Gastrocnemius medialis (tissue), 4 donors: ENCODE data around the gene HERC4. TPM values are rescaled to one million over a fixed set of nuclear protein-coding genes. Genes with fewer than 3 reads are reported as not detected.
"Not testable (repeated sequence)": the region's sequence is repeated elsewhere in the genome, so short reads cannot be mapped to it uniquely, and the experiment has no call there.

Experiments
- ATAC-seq, 2 donors: fragments of 150-250 bp; one replicate each; pipeline ENCODE4 v1.9.1; 2016
- DNase-seq, 2 donors: peaks; one replicate each; pipeline ENCODE4 v3.0.0-alpha.2; 2019
- H3K27ac ChIP-seq, 4 donors: fragments of 200-600 bp; sonication (generic); 1 replicate in 1 of 4; 2 replicates in 3 of 4; pipeline ENCODE4 v1.5.1; 2016 to 2018; ENCODE audit warnings: mild to moderate bottlenecking in 2 of 4, moderate library complexity in 1 of 4
- H3K27me3 ChIP-seq, 3 donors: fragments of 200-600 bp; sonication (generic) in 2 of 3; 1 replicate in 1 of 3; 2 replicates in 2 of 3; pipeline versions ENCODE4 v1.5.1 to v1.6.0; 2016 to 2019; ENCODE audit warnings: mild to moderate bottlenecking in 1 of 3, moderate library complexity in 1 of 3
- H3K36me3 ChIP-seq, 2 donors: fragments of 200-600 bp; sonication (generic) in 1 of 2; one replicate each; pipeline ENCODE4 v1.5.1; 2017 to 2018
- H3K4me1 ChIP-seq, 2 donors: fragments of 200-600 bp; sonication (generic) in 1 of 2; one replicate each; pipeline ENCODE4 v1.5.1; 2016 to 2017; ENCODE audit warnings: mild to moderate bottlenecking in 2 of 2
- H3K4me3 ChIP-seq, 4 donors: fragments of 200-600 bp; sonication (generic) in 3 of 4; 1 replicate in 1 of 4; 2 replicates in 3 of 4; pipeline ENCODE4 v1.5.1; 2016 to 2019; ENCODE audit warnings: mild to moderate bottlenecking in 2 of 4
- H3K9me3 ChIP-seq, 3 donors: fragments of 200-600 bp; sonication (generic) in 2 of 3; 1 replicate in 1 of 3; 2 replicates in 2 of 3; pipeline ENCODE4 v1.5.1; 2016 to 2019
- CTCF ChIP-seq, 5 experiments: fragments of 450-650 bp in 3 of 5; fragments of 200-600 bp in 2 of 5; sonication (generic) in 2 of 5; IDR thresholded peaks in 4 of 5; conservative IDR thresholded peaks in 1 of 5; 1 replicate in 4 of 5; 2 replicates in 1 of 5; pipeline ENCODE4 v1.5.1; 2016 to 2019; ENCODE audit warnings: antibody characterized with exemption in 5 of 5, mild to moderate bottlenecking in 3 of 5, moderate library complexity in 3 of 5
- POLR2A ChIP-seq, 2 donors: fragments of 450-650 bp; IDR thresholded peaks; one replicate each; pipeline ENCODE4 v1.6.1; 2017; ENCODE audit warnings: antibody characterized with exemption in 2 of 2, mild to moderate bottlenecking in 2 of 2, moderate library complexity in 2 of 2
- in situ Hi-C, 4 donors: fragments of 200-750 bp; cut with MboI; loops; one replicate each; pipeline versions ENCODE4 v1.15.0 to v1.8.0; 2017; ENCODE audit warnings: low sequenced_read_pairs in 4 of 4
- intact Hi-C: fragments of 100-400 bp; cut with DNase I; formaldehyde crosslinking; loops from one replicate; pipeline ENCODE4 v1.15.1; 2023; ENCODE audit warnings: low total_unique reads
- total RNA-seq, 4 donors: library from RNA; depleted of rRNA; stranded (reverse); fragments of >200 nt; gene quantifications; one replicate each; pipeline versions ENCODE4 v1.1.0 to v1.2.3, GENCODE V29; 2016

The HERC4 gene
- total RNA-seq, 4 donors from 2014 or later = 12.8 to 25.2 (median 13.1) TPM

- Histone ChIP-seq H3K27ac (no peak overlapping the region), H3K4me1 (no peaks in the 10 kb centered on the region), H3K9me3 (no peaks in the 10 kb centered on the region), H3K27me3 (no peaks in the 10 kb centered on the region), H3K36me3 (peaks cover 0 to 13% of the 10 kb centered on the region in 2 donors), H3K4me3 (no peak overlapping the region)
- intact Hi-C loops (no loop called here), in situ Hi-C loops (no loop called here)
- DNase-seq (no peak), ATAC-seq (no peak)
- no peak for TF ChIP-seq CTCF (IDR thresholded peaks at IDR 0.05 in 4 of 5, conservative IDR thresholded peaks at IDR 0.05 in 1 of 5)
- no peak for TF ChIP-seq POLR2A (IDR thresholded peaks at IDR 0.05)
Observed at GRCh38 chr10:68043030-68043429, 32.1 kb downstream of the HERC4 start.

- intact Hi-C loops (no loop called here), in situ Hi-C loops (no loop called here)
- H3K27me3 ChIP-seq = no peaks in the 10 kb centered on the region
- ATAC-seq (no peak), DNase-seq (no peak)
- H3K4me3 ChIP-seq = no peak overlapping the region
- no peak overlapping the region for H3K27ac ChIP-seq
- no peaks in the 10 kb centered on the region for H3K4me1 ChIP-seq
- no peak for TF ChIP-seq CTCF (IDR thresholded peaks at IDR 0.05 in 4 of 5, conservative IDR thresholded peaks at IDR 0.05 in 1 of 5)
- TF ChIP-seq POLR2A (IDR thresholded peaks at IDR 0.05) = no peak
- peaks cover 0 to 51% of the 10 kb centered on the region in 2 donors for H3K36me3 ChIP-seq
- H3K9me3 ChIP-seq = no peaks in the 10 kb centered on the region
Observed at GRCh38 chr10:68032113-68032512, 43.0 kb downstream of the HERC4 start.

GRCh38 chr10:68027429-68027828, 47.7 kb downstream of the HERC4 start:
- Histone ChIP-seq H3K36me3 (peaks cover 0 to 55% of the 10 kb centered on the region in 2 donors), H3K9me3 (no peaks in the 10 kb centered on the region), H3K4me3 (no peak overlapping the region), H3K4me1 (no peaks in the 10 kb centered on the region), H3K27ac (no peak overlapping the region), H3K27me3 (no peaks in the 10 kb centered on the region)
- intact Hi-C loops = no loop called here
- TF ChIP-seq POLR2A (IDR thresholded peaks at IDR 0.05) (no peak), CTCF (IDR thresholded peaks at IDR 0.05 in 4 of 5, conservative IDR thresholded peaks at IDR 0.05 in 1 of 5) (no peak)
- in situ Hi-C loops = no loop called here
- no peak for DNase-seq
- ATAC-seq = no peak

- H3K4me1 ChIP-seq = no peaks in the 10 kb centered on the region
- TF ChIP-seq CTCF (IDR thresholded peaks at IDR 0.05 in 4 of 5, conservative IDR thresholded peaks at IDR 0.05 in 1 of 5) (no peak), POLR2A (IDR thresholded peaks at IDR 0.05) (no peak)
- intact Hi-C loops (no loop called here), in situ Hi-C loops (no loop called here)
- DNase-seq (no peak), ATAC-seq (no peak)
- H3K9me3 ChIP-seq = no peaks in the 10 kb centered on the region
- H3K36me3 ChIP-seq = peaks cover 0 to 71% of the 10 kb centered on the region in 2 donors
- H3K4me3 ChIP-seq = no peak overlapping the region
- no peaks in the 10 kb centered on the region for H3K27me3 ChIP-seq
- H3K27ac ChIP-seq = no peak overlapping the region
Observed at GRCh38 chr10:68023292-68023691, 51.8 kb downstream of the HERC4 start.

GRCh38 chr10:68022324-68022723, 52.8 kb downstream of the HERC4 start:
- DNase-seq, intact Hi-C loops, H3K27ac ChIP-seq, H3K27me3 ChIP-seq, ATAC-seq, H3K9me3 ChIP-seq, in situ Hi-C loops, H3K4me1 ChIP-seq, H3K4me3 ChIP-seq: not testable (repeated sequence)
- peaks cover 0 to 67% of the 10 kb centered on the region in 2 donors for H3K36me3 ChIP-seq

GRCh38 chr10:68016519-68016918, 58.6 kb downstream of the HERC4 start:
- H3K27me3 ChIP-seq, DNase-seq, ATAC-seq, intact Hi-C loops, in situ Hi-C loops, H3K27ac ChIP-seq, H3K4me3 ChIP-seq, H3K4me1 ChIP-seq, H3K9me3 ChIP-seq: not testable (repeated sequence)
- peaks cover 0 to 34% of the 10 kb centered on the region in 2 donors for H3K36me3 ChIP-seq
